GM12878 (cell line): ENCODE data around the gene BHLHE41.

Experiments
- CBFB ChIP-seq: IDR thresholded peaks from 2 replicates; pipeline ENCODE4 v1.6.1; 2016; ENCODE audit warnings: antibody characterized with exemption, low read depth
- CEBPB ChIP-seq, 2 experiments: fragments of 150-350 bp in 1 of 2; IDR thresholded peaks; 2 replicates each; pipeline ENCODE4 v1.6.1; 2012 to 2014; ENCODE audit warnings: low read depth in 2 of 2, low read length in 2 of 2, borderline replicate concordance in 1 of 2, inconsistent platforms in 1 of 2
- CTCF ChIP-seq, 3 experiments: IDR thresholded peaks in 2 of 3; conservative IDR thresholded peaks in 1 of 3; 2 replicates each; pipeline ENCODE4 v1.5.1; 2011; ENCODE audit warnings: low read depth in 3 of 3, low read length in 3 of 3, mild to moderate bottlenecking in 3 of 3, control low read depth in 2 of 3, moderate library complexity in 2 of 3, inconsistent platforms in 1 of 3, mixed read lengths in 1 of 3; ENCODE audit not compliant: control insufficient read depth in 2 of 3, insufficient read depth in 1 of 3; ENCODE audit errors: extremely low read depth in 1 of 3
- HDAC6 ChIP-seq: fragments of 200-600 bp; sonication (generic); IDR thresholded peaks from one replicate; pipeline ENCODE4 v1.8.0; 2017; ENCODE audit warnings: antibody characterized with exemption; ENCODE audit not compliant: unreplicated experiment
- IRF3 ChIP-seq: fragments of 450-650 bp; IDR thresholded peaks from 2 replicates; pipeline ENCODE4 v1.6.1; 2014; ENCODE audit warnings: mild to moderate bottlenecking
- MTA3 ChIP-seq: IDR thresholded peaks from 2 replicates; pipeline ENCODE4 v1.6.1; 2012; ENCODE audit warnings: low read length, inconsistent platforms, borderline replicate concordance
- POLR2A ChIP-seq: IDR thresholded peaks from 2 replicates; pipeline ENCODE4 v1.6.1; 2011; ENCODE audit warnings: low read depth, mild to moderate bottlenecking, low read length
- POLR2AphosphoS5 ChIP-seq: IDR thresholded peaks from 2 replicates; pipeline ENCODE4 v1.6.1; 2011; ENCODE audit warnings: mild to moderate bottlenecking, low read length, inconsistent platforms
- SMC3 ChIP-seq: IDR thresholded peaks from 2 replicates; pipeline ENCODE4 v1.6.1; 2011; ENCODE audit warnings: low read length, improper control_type of control experiment, borderline replicate concordance
- SRF ChIP-seq, 2 experiments: IDR thresholded peaks; 2 replicates each; pipeline ENCODE4 v1.6.1; 2011; ENCODE audit warnings: low read depth in 2 of 2, low read length in 2 of 2, mild to moderate bottlenecking in 1 of 2, moderate library complexity in 1 of 2
- TARDBP ChIP-seq: IDR thresholded peaks from 2 replicates; pipeline ENCODE4 v1.6.1; 2016; ENCODE audit warnings: borderline replicate concordance
- ZNF24 ChIP-seq: fragments of 450-650 bp; IDR thresholded peaks from 2 replicates; pipeline ENCODE4 v1.6.1; 2017; ENCODE audit warnings: antibody characterized with exemption, mild to moderate bottlenecking

GRCh38 chr12:26134540-26134939, 9.7 kb upstream of the BHLHE41 start:
- TF ChIP-seq CBFB (no peak), IRF3 (no peak), POLR2AphosphoS5 (no peak), SMC3 (no peak), POLR2A (no peak), HDAC6 (no peak), TARDBP (no peak), CEBPB (IDR thresholded peaks at IDR 0.05; ENCODE audit: borderline replicate concordance in 1 of 2, low read depth in 2 of 2, low read length in 2 of 2) (no peak), CTCF (IDR thresholded peaks at IDR 0.05 in 2 of 3, conservative IDR thresholded peaks at IDR 0.05 in 1 of 3; ENCODE audit: control insufficient read depth in 2 of 3, extremely low read depth in 1 of 3, insufficient read depth in 1 of 3, low read depth in 3 of 3, low read length in 3 of 3) (no peak), MTA3 (no peak), SRF (IDR thresholded peaks at IDR 0.05; ENCODE audit: low read depth in 2 of 2, low read length in 2 of 2) (no peak), ZNF24 (no peak)
